Glomerular visceral epithelial cell (primary cell): Measurements from ENCODE around the gene PLAC1.

ENCODE experiments used
- DNase-seq: peaks from one replicate; pipeline ENCODE4 v3.0.0-alpha.2; 2016; ENCODE audit errors: extremely low spot score

The PLAC1 gene

GRCh38 chrX:134658002-134658759 lies at the start of gene PLAC1:
TSS of gene PLAC1 (minus strand) at chrX:134658471. CDS start at chrX:134566682, 91,789 bp downstream.
- DNase-seq, result no peak

GRCh38 chrX:134706138-134706537 lies 47.9 kb upstream of the PLAC1 start:
- no peak for DNase-seq

- DNase-seq, result no peak
These were observed 37.7 kb upstream of the PLAC1 start for GRCh38 chrX:134695999-134696398.

GRCh38 chrX:134694333-134695322 lies 36.4 kb upstream of the PLAC1 start:
- DNase-seq, result no peak

GRCh38 chrX:134693644-134694043 lies 35.4 kb upstream of the PLAC1 start:
- DNase-seq, result no peak

GRCh38 chrX:134692990-134693389 lies 34.7 kb upstream of the PLAC1 start:
- peak; percentile 27 for DNase-seq

GRCh38 chrX:134692233-134692632 lies 34.0 kb upstream of the PLAC1 start:
- DNase-seq, result no peak

- no peak for DNase-seq
These were observed 33.2 kb upstream of the PLAC1 start for GRCh38 chrX:134691453-134691852.

- peak; percentile 22 for DNase-seq
These were observed 30.6 kb upstream of the PLAC1 start for GRCh38 chrX:134688839-134689238.

- DNase-seq, result no peak
These were observed 30.0 kb upstream of the PLAC1 start for GRCh38 chrX:134688031-134688823.

- DNase-seq, result no peak
These were observed 27.4 kb upstream of the PLAC1 start for GRCh38 chrX:134685668-134686067.

GRCh38 chrX:134684956-134685355 lies 26.7 kb upstream of the PLAC1 start:
- no peak for DNase-seq

GRCh38 chrX:134683351-134684005 lies 25.2 kb upstream of the PLAC1 start:
- no peak for DNase-seq

- no peak for DNase-seq
These were observed 23.8 kb upstream of the PLAC1 start for GRCh38 chrX:134682081-134682480.

- DNase-seq, result no peak
These were observed 21.4 kb upstream of the PLAC1 start for GRCh38 chrX:134679644-134680043.

- DNase-seq, result no peak
These were observed 20.9 kb upstream of the PLAC1 start for GRCh38 chrX:134679221-134679620.

GRCh38 chrX:134677332-134677731 lies 19.1 kb upstream of the PLAC1 start:
- no peak for DNase-seq

GRCh38 chrX:134676436-134676835 lies 18.2 kb upstream of the PLAC1 start:
- peak; percentile 48 for DNase-seq

GRCh38 chrX:134673123-134673522 lies 14.9 kb upstream of the PLAC1 start:
- no peak for DNase-seq

GRCh38 chrX:134672101-134672500 lies 13.8 kb upstream of the PLAC1 start:
- DNase-seq, result no peak

- no peak for DNase-seq
These were observed 13.0 kb upstream of the PLAC1 start for GRCh38 chrX:134671294-134671693.
